DOHH2 (cell line): ENCODE data around the gene SLC17A6.

Source experiments
- H3F3A ChIP-seq: fragments of 200-600 bp; sonication (generic), shearing (Covaris generic); 2 replicates; pipeline ENCODE4 v1.6.0; 2016; ENCODE audit warnings: antibody characterized with exemption, mild to moderate bottlenecking; ENCODE audit not compliant: control insufficient read depth, insufficient read depth
- H3K27ac ChIP-seq: fragments of 200-600 bp; sonication (generic); 2 replicates; pipeline ENCODE4 v1.5.1; 2014; ENCODE audit warnings: low read depth, mild to moderate bottlenecking, low read length, moderate library complexity
- H3K27me3 ChIP-seq: fragments of 200-600 bp; sonication (generic); 2 replicates; pipeline ENCODE4 v1.6.1; 2014; ENCODE audit warnings: mild to moderate bottlenecking, low read length, mixed read lengths; ENCODE audit not compliant: control insufficient read depth
- H3K36me3 ChIP-seq: fragments of 200-600 bp; sonication (generic); 2 replicates; pipeline ENCODE4 v1.6.1; 2014; ENCODE audit warnings: mild to moderate bottlenecking, low read length, moderate library complexity, mixed read lengths; ENCODE audit not compliant: control insufficient read depth
- H3K4me1 ChIP-seq: fragments of 200-600 bp; sonication (generic); 2 replicates; pipeline ENCODE4 v1.6.1; 2014; ENCODE audit warnings: mild to moderate bottlenecking, low read length, mixed read lengths; ENCODE audit not compliant: control insufficient read depth
- H3K4me2 ChIP-seq: fragments of 200-600 bp; sonication (generic); 2 replicates; pipeline ENCODE4 v1.6.0; 2014; ENCODE audit warnings: mild to moderate bottlenecking, low read length, moderate library complexity
- H3K4me3 ChIP-seq: fragments of 200-600 bp; sonication (generic); 2 replicates; pipeline ENCODE4 v1.5.1; 2014; ENCODE audit warnings: mild to moderate bottlenecking, low read length, mixed read lengths
- H3K79me2 ChIP-seq: fragments of 200-600 bp; sonication (generic); 2 replicates; pipeline ENCODE4 v1.6.1; 2014; ENCODE audit warnings: mild to moderate bottlenecking, low read length, mixed read lengths; ENCODE audit not compliant: control insufficient read depth
- H3K9me2 ChIP-seq: fragments of 200-600 bp; sonication (generic); replicated peaks from 2 replicates; pipeline ENCODE4 v1.6.1; 2014; ENCODE audit warnings: mild to moderate bottlenecking, low read length, mixed read lengths; ENCODE audit not compliant: control insufficient read depth
- H3K9me3 ChIP-seq: fragments of 200-600 bp; sonication (generic); 2 replicates; pipeline ENCODE4 v1.6.1; 2014; ENCODE audit warnings: antibody characterized with exemption, low read length, mixed read lengths; ENCODE audit not compliant: control insufficient read depth, insufficient read depth
- H4K20me1 ChIP-seq: fragments of 200-600 bp; sonication (generic); 2 replicates; pipeline ENCODE4 v1.6.0; 2014; ENCODE audit warnings: low read depth, mild to moderate bottlenecking, antibody characterized with exemption, low read length, moderate library complexity; ENCODE audit not compliant: control insufficient read depth, insufficient read depth
- CTCF ChIP-seq: fragments of 200-600 bp; sonication (generic); IDR thresholded peaks from one replicate; pipeline ENCODE4 v1.5.1; 2014; ENCODE audit warnings: antibody characterized with exemption, mild to moderate bottlenecking, low read depth, low read length; ENCODE audit not compliant: poor library complexity, severe bottlenecking
- EZH2phosphoT487 ChIP-seq: fragments of 200-600 bp; sonication (generic); IDR thresholded peaks from 2 replicates; pipeline ENCODE4 v1.6.1; 2017; ENCODE audit warnings: borderline replicate concordance, mild to moderate bottlenecking, antibody characterized with exemption, low read length, moderate library complexity, mixed read lengths

SLC17A6 gene

DNA sequence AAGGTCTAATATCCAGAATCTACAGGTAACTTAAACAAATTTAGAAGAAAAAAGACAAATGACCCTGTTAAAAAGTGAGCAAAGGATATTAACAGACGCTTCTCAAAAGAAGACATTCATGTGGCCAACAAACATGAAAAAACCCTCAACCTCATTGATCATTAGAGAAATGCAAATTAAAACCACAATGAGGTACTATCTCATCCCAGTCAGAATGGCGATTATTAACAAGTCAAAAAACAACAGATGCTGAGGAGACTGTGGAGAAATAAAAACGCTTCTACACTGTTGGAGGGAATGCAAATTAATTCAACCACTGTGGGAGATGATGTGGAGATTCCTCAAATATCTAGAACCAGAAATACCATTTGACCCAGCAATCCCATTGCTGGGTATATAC is 67.2 kb downstream of the SLC17A6 start:
- Histone ChIP-seq H3K27ac (no peak overlapping the region), H3K4me3 (no peak overlapping the region), H3K27me3 (no peaks in the 10 kb centered on the region)

DNA sequence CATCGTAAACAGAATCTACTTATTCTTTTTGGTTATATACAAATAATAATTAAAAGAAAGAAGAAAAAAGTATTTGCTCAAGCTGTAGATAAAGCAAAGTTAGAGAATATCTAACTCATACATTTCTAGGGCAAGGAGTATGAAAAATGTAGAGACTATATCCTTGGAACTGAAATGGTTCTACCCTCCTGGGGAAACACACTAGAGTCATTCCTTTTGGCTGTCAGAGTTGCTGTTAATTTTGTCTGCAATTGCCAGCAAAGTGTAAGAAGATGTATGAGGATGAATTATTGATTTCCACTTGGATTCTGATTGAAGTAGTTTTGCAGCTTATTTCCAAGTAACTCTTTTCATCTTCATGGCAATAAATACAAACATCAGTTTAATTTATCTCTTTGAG is 69.1 kb downstream of the SLC17A6 start:
- Histone ChIP-seq H3K79me2 (no peaks in the 10 kb centered on the region), H3K36me3 (no peaks in the 10 kb centered on the region), H3F3A (no peaks in the 10 kb centered on the region), H4K20me1 (no peaks in the 10 kb centered on the region), H3K4me1 (no peaks in the 10 kb centered on the region), H3K27ac (no peak overlapping the region), H3K9me2 (no peaks in the 10 kb centered on the region), H3K4me3 (no peak overlapping the region), H3K4me2 (no peak overlapping the region), H3K27me3 (no peaks in the 10 kb centered on the region), H3K9me3 (no peaks in the 10 kb centered on the region)
- no peak for TF ChIP-seq EZH2phosphoT487
- TF ChIP-seq CTCF, result no peak

More for the DNA sequence above, 67.2 kb downstream of the SLC17A6 start:
- H3K4me2 ChIP-seq, result no peak overlapping the region
- no peaks in the 10 kb centered on the region for H3K9me3 ChIP-seq
- no peaks in the 10 kb centered on the region for H4K20me1 ChIP-seq
- no peaks in the 10 kb centered on the region for H3K36me3 ChIP-seq
- TF ChIP-seq EZH2phosphoT487 (no peak), CTCF (no peak)
- H3K4me1 ChIP-seq, result no peaks in the 10 kb centered on the region
- H3K9me2 ChIP-seq, result no peaks in the 10 kb centered on the region
- no peaks in the 10 kb centered on the region for H3K79me2 ChIP-seq
- no peaks in the 10 kb centered on the region for H3F3A ChIP-seq

DNA sequence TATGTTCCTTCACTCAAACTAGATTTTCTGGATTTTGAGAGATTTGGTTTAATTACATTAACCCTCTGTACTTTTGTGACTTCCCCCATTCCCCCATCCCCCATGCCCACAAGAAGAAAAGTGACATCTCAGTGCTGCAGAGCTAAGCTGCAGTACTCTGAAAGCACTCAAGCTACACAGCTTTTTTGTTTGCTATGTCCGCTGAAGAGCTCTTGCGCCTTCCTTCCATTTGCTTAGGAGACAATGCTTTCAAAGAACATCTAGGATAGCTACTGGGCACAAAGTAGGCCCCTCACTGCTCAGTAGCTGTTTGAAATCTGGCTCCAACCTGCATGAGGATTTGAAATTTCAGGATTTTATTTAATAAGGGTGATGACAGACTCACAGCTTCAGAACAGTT is 69.7 kb downstream of the SLC17A6 start:
- Histone ChIP-seq H3K4me1 (no peaks in the 10 kb centered on the region), H3F3A (no peaks in the 10 kb centered on the region), H3K27me3 (no peaks in the 10 kb centered on the region), H3K36me3 (no peaks in the 10 kb centered on the region), H3K27ac (no peak overlapping the region), H3K9me3 (no peaks in the 10 kb centered on the region), H3K4me2 (no peak overlapping the region), H3K9me2 (no peaks in the 10 kb centered on the region), H3K79me2 (no peaks in the 10 kb centered on the region), H3K4me3 (no peak overlapping the region), H4K20me1 (no peaks in the 10 kb centered on the region)
- no peak for TF ChIP-seq CTCF
- TF ChIP-seq EZH2phosphoT487, result no peak

- Histone ChIP-seq H3K4me1 (no peaks in the 10 kb centered on the region), H3K36me3 (no peaks in the 10 kb centered on the region), H3K9me3 (no peaks in the 10 kb centered on the region), H3K79me2 (no peaks in the 10 kb centered on the region), H4K20me1 (no peaks in the 10 kb centered on the region), H3K27ac (no peak overlapping the region), H3K9me2 (no peaks in the 10 kb centered on the region), H3F3A (no peaks in the 10 kb centered on the region), H3K4me2 (no peak overlapping the region), H3K27me3 (no peaks in the 10 kb centered on the region), H3K4me3 (no peak overlapping the region)
- TF ChIP-seq CTCF, result no peak
- no peak for TF ChIP-seq EZH2phosphoT487
Measured at GRCh38 chr11:22415476-22415875, 77.3 kb downstream of the SLC17A6 start.
